HG03442 (cell line): ENCODE measurements around the gene KCNQ4.

ENCODE experiments used
- ATAC-seq: cut with Tn5 transposase; IDR thresholded peaks from one replicate; pipeline ENCODE4 v1.9.1; 2021; ENCODE audit warnings: mild to moderate bottlenecking, moderate library complexity; ENCODE audit not compliant: unreplicated experiment

Gene KCNQ4

DNA sequence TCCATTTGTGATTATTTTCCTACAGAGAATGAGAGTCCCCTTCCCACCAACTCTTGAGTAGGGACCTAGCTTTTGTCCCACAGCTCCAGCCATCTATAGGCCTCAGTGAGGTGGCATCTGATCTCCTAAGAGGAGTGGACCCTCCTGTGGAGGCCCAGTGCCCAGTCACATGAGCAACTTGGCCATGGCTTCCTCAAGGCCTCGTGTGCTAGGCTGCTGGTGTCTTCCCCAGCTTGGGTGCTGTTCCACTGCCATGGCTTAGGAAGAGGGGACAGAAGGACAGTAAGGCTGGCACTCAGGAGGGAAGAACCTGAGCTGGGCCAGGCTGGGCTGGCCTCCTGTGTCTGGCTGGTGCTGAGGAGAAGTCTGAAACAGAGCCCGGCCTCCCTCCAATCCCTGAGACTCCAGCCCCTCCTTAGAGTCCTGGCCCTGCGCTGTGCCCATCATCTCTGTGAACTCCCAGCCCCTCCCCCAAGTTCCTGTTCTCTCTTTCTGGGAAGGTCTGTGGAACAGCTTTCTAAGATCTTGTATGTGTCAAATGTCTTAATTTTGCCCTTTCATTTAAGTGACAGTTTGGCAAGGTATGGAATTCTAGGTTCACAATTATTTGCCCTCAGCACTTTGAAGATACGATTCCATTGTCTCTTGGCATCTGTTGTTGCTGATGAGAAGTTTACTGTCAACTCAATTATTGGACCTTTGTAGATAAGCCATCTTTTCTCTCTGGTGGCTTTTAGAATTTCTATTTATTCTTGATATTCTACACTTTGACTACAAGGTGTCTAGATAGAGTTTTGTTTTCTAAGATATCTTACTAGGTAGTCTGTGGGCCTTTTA, 7.1 kb upstream of the KCNQ4 start:
- no peak for ATAC-seq

DNA sequence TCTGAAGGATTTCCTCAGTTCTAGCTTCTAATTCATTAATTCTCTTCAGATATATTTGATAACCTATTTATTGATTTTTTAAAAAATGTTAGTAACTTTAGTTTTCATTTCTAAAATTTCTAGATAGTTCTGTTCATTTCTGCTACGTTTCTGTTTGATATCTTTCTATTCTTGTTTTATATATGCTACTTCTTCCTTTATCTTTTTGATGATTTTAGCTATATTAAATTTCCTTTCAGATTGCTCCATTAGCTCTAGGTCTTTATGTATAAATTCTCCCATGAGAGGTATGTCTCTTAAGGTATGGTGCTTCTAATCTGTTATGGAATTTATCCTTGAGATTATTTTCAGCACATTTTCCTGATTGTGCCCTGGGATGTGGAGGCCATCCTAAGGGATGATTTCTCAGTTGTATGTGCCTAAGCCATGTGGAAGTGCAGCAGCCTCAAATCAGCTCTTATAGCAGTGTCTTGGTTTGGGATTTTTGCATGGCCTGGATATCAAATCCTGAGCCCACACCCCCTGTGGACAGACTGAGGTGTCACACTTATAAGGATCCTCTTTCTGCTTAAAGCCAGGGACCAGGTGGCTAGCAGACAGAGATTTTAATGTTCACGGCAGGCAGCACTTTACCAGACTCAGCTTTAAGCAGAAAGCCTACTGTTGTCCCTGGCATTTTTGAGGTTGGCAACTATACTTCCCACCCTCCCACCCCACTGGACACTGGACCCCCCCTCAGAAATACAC, 6.2 kb upstream of the KCNQ4 start:
- no peak for ATAC-seq

DNA sequence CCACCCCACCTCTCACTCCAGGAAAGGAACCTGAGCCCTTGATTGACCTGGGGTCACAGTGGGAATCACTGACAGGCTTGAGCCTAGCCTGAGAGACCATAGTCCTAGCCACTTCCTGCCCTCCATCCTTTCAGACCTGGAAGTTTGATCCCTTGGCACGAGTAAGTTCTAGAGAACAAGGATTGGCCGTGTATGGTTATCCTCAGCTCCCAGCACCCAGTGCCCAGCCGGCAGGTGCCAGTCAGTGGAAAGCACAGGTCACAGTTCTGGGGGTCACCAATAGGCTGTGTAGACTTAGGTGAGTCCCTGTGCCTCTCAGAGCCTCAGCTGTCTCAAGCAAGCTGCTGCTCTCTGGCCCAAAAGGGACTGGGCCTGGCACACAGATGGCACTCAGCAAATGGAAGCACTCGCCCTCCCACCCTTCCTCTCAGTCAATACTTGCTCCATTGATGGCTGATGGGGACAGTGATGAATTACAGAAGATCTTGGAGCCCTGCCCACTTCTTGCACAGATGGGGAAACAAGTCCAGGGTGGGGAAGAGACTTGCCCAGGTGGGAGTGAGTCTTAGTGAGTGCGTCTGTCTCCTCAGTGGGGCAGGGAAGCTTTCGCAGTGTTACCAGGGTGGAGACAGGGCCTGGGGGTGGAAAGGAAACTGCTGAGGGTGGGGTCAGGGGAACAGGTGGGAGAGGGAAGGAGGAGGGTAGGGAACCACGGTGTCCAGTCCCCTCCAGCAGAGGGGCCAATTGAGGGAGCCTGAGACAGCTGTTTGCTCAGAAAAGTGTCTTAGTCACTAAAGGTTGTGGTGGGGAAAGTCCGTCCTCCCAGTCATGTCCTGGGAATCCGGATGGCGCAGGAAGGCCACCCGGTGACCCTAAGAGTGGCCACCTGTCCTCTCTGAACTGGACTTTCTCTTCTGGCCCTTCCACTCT, 2.6 kb upstream of the KCNQ4 start:
- ATAC-seq: no peak

DNA sequence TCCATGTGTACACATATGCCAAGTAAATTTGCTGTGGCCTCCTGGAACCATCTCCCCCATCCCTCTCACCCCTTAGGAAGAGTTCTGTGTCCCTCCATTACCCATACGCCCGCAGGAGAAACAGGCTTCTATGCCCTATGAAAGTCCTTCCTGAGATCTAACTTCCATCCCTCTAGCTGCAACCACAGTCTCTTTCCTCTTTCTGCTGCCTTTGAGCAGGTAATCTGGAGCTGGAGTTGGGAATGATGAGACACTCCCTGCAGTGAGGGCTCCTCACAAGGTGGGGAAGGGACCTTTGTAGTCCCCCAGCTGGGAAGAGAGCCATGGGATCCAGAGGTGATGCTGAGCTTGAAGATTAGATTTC, 2.0 kb upstream of the KCNQ4 start:
- ATAC-seq: no peak

DNA sequence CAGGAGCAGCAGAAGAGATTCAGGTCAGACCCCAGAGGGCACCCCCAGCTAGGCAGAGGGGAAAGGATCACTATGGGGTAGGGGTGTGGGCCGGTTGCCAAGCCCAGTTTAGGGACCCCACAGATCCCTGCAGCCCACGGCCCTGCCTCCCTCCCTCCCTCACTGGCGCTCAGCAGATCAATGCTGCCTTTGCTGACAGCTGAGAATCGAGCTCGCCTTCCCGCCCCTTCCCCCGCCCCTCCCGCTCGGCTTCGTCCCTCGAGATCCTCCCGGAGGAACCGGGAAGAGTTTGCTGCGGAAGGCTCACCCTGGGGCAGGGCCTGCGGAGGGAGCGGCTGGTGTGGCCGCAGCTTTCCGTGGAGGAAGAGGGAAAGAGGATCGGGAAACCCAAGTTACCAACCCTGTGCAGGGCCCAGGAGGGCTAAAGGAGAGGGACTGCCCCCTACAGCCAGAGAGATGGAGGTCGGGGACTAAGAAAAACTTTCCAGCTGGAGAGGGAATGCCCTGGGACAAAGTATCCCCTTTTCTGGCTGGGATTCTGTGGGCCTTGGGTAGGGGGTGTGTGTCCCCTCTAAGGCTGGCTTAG, 1.1 kb upstream of the KCNQ4 start:
- no peak for ATAC-seq

DNA sequence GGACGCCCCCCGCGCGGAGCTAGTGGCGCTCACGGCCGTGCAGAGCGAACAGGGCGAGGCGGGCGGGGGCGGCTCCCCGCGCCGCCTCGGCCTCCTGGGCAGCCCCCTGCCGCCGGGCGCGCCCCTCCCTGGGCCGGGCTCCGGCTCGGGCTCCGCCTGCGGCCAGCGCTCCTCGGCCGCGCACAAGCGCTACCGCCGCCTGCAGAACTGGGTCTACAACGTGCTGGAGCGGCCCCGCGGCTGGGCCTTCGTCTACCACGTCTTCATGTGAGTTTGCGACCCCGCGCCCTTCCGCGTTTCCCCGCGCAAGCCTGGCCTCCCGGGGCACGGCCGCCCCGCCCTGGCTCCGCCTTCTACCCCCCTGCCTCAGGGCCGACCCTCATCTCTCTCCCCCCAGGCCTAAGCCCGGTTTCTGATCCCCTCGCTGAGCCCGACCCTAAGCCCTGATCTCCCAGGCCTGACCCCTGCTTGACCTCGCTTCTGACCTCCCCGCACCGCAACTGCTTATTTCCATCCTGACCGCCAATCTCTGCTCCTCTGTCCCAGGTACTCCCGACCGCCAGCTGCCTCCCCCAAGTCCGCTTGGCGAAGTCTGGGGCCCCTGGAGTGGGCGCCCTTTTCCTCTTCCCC, 669 bp downstream of the KCNQ4 start:
- no peak for ATAC-seq

DNA sequence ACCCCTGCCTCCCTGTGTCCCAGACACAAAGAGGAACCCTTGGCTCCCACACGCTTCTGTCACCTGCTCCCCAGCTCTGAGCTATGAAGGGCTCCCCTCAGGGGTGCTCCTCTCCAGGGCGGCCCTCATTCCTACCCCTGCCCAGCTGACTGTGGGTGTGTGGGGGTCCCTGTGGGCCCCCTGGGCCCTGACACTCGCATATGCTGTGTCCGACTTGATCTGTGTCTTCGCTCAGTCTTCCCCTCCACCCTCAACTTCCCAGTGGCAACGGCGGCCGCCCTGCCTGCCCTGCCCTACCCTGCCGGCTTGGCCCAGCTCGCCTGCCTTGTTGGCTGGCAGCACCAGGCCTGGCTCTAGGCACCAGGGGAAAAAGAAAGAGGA, 1.2 kb downstream of the KCNQ4 start:
- no peak for ATAC-seq

DNA sequence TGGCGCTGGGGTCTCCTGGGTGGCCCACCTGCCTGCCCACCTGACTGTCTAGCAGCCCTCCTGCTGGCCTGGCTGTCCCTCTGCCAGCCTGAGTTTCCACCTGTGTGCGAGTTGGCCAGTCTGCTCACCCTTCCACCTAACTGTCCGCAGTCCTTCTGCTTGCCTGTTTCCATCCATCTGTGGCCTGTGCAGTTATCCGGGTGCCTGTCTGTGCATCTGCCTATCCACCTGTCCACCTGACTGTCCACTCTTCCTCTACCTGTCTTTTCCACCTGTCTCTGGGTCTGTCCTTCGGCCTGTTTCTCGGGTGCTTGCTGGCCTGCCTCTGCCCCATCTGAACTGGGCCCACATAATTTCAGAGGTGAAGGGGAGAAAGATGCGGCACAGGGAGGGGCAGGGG, 1.9 kb downstream of the KCNQ4 start:
- ATAC-seq: no peak

DNA sequence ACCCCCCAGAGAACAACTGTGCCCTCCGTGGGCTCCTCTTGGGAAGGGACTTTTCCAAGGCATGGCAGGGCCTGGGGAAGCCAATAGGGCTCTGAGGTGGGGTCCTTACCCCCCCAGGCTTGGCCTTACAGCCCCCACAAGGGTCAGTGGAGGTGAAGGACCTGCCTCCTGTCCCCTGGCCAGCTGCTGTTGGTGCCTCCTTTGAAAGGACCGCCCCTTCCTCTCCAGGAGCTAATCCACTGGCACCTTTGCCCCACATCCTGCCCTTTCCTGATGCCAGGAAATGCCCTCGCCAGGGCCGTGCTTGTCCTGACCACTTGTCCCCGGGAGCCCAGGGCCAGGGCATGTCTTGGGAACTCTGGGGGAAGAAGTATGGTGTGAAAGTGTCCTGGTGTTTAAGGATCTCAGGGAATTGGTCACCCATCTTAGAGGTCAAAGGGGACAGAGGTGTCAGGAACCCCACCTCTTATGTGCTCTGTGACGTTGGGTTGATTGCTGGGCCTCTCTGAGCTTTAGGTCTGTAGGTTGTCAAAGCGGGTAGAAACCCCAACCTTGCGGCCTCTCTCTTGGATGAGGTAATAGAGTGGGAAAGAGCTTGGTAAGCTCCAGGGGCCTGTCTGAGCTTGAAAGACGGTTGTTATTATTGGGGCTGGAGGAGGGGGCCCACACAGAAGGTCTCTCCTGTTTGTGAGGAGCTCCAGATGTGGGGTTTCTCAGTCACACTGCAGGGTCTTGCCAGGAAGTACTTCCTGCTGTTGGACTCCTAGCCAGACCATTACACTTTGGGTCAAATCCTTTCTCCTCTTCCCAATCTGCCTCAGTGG, 2.8 kb downstream of the KCNQ4 start:
- no peak for ATAC-seq

DNA sequence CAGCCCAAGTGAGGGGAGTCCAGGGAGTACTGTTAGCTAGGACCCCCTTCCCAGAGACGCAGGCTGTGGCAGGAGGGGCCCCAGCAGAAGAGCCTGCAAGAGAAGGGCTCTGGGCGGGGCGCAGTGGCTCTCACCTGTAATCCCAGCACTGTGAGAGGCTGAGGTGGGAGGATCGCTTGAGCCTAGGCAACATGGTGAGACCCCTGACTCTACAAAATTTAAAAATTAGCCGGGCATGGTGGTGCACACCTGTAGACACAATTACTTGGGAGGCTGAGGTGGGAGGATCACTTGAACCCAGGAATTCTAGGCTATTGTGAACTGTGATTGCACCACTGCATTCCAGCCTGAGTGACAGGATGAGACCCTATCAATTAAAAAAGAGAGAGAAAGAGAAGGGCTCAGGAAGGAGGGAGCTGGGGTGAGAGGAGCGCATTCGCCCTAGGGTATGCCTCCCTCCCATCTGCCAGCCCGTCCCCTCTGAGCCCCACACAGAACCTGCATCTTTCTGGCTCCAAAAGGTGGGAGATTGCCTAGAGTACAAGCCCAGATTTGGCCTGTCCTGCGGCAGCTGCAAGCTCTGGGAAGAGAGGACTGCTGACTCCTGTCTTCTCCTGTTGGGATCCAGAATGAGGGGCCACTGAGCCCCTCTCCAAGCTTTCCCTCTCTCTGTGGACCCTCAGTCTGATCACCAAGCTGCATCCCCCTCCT, 3.6 kb downstream of the KCNQ4 start:
- ATAC-seq: no peak

DNA sequence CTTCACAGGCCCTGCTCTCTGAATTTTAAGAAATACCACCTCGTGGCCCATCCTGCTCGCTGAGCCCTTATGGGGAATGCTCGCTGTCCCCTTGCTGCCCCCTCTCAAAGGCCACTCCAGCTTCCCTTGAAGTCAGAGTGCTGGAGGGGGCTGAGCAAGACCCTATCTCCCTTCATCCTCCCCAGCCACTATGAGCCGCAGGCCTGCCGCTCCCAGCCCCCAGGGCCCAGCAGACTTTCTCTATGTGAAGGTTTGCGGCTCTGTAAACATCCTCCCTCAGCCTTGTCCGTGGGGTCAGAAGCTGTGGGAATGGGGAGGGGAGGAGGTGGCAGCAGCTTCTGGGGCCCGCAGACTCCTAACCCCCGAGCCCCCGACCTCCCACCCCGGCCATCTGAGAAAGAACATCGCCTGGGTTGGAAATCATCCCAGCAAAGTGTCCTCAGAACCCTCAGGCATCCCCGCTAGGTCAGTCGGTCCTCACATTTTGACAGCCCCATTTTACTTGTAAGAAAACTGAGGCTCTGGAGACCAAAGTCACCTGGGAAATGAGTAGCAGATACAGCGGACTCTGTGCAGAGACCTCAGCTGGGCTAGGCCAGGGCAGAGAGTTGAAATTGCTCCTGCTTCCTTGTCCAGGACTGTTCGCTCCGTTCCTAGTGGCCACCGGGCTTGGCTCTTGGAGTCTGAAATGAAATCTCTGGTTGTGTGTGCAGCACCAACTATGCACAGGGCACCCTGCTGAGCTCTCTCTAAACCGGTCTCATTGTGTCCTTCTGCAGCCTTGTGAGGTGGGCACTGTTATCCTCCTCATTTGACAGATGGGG, 4.4 kb downstream of the KCNQ4 start:
- no peak for ATAC-seq

DNA sequence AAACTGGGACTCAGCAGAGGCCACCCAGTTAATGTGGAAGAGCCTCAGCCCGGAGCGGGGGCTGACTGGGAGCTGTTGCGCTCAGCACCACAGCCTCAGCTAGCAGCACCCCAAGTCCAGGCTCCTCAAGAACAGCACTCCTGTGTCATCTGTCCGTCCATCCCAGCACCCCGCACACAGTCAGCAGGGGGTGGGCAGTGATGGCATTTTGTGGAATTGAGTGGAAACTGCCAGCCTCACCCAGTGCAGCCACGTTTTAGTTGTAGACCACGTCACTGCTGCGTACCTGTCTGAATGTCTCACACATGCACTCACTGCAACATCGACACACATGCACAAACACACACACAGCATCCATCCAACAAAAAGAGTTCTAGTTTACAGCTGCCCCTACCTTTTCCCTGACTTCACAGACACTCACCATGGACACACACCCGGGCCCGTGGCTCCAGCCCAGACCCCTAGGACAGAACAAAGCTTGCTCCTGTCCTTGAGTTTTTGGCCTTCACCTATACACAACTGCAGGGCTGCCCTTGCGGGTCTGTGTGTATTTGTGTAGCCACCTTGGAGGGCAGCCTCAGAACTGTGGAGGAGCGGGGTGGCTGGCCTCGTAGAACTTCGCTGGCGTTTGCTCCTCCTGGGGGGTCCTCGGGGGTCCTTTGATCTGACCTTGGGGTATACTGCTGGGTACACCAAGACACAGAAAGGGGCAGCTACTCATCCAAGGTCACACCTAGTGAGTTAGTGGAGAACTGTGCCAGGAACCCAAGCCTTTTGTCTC, 5.2 kb downstream of the KCNQ4 start:
- no peak for ATAC-seq

DNA sequence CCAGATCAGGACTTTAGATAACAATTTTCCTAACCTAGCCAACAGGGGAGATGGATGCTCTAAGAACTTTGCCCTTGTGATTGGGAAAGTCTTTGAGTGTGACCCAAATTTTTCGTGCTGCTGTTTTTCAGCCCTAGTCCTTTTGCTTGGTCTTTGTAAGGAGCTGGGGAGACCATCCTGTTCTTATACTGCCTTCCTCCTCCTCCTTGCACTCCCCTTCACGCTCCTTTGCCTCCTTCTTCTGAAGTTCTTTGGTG, 5.7 kb downstream of the KCNQ4 start:
- no peak for ATAC-seq

DNA sequence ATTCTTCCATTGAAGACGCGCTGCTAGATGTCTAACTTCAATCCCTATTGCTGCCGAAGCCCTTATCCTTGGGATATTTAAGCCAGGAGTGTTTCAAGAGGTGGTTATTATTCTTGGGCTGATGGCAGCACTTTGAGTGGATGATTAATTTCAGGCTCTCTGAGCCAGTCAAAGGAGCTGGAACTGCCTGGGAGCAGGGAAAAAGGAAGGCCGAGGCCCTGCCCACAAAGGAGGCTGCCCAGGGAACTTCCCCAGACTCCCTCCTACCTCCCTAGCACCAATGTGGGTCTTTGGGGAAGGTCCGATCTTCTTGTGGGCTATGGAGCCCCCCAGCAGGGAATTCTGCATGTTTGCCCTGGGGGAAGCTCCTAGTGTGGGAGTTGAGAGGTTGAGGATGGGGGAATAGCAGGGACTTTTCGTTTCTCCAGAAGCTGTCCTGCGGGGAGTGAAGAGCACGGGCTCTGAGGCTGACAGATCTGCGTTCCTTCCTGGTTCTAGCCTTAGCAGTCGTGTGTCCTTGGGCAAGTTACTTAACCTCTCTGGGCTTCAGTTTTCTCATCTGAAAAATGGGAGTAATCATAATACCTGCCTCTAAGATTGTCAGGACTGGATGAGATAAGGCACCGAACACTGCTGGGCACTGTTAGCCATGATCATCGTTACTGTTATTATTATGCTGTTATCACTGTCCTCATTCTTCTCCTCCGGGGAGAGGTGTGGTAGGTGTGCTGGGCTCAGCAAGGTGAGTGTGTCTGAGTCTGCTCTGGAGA, 6.3 kb downstream of the KCNQ4 start:
- ATAC-seq: no peak

DNA sequence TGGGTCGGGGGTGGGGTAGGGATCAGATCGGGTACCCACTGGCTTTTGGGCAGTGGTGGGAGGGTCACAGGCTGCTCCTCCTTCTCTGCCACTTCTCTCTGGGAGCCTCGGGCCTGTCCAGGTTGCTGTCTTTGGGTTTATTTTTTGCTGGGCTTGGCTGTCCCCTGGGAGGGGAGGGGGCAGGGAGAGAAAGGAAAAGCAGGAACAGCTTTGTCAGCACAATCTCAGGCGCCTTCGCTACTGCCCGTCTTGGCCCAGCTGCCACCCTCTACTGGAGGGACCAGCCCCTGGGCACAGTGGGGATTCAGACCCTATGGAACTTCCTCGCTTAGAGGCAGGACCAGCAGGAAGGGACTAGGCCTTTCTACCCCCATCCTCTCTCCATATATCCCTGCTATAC, 8.4 kb downstream of the KCNQ4 start:
- no peak for ATAC-seq

DNA sequence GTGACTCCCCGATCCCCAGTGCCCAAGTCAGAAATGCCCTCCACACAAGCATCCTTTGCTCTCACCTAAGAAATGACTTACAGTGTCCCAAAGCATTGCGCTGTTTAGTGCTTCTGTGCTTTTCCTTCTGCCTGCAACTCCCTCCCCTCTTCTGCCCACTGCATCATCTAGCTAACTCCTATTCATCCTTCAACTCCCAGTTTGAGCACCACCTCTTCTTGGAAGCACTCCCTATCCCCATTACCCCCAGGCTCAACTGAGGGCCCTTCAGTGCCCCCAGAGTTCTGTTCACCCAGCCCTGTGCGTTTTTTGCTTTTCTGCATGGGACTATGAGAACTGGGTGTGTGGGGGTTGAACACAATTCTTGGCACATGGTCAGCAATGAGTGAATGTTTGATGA, 10.0 kb downstream of the KCNQ4 start:
- ATAC-seq: no peak

DNA sequence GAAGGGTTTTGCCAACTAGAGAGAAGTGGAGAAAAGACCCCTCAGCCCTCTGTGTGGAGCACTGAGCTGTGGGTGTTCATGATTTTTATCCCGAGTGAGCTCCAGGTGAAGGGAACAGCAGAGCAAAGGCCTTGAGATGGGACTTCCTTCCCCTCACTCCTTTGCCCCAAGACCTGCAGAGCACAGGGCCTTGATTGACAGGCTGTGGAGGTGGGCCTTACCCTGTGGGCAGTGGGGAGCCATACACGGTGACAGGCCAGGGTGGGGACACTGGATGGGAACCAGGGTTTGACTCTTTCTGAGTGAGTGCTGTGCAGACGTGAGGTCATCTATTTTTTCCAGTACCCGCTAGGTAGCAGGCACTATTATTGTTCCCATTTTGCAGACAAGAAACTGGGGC, 10.5 kb downstream of the KCNQ4 start:
- ATAC-seq: no peak
